GM15510 (cell line): ENCODE data around the gene PPP1R15B.

Source experiments
- POLR2A ChIP-seq: IDR thresholded peaks from 3 replicates; pipeline ENCODE4 v1.6.1; 2011; ENCODE audit warnings: borderline replicate concordance; ENCODE audit not compliant: insufficient read length; ENCODE audit errors: extremely low read depth

The PPP1R15B gene

GRCh38 chr1:204411451-204412204 lies at the start of gene PPP1R15B:
TSS of gene PPP1R15B (minus strand) at chr1:204411817. CDS start at chr1:204411411, 406 bp downstream.
- TF ChIP-seq POLR2A: peak; percentile 88

GRCh38 chr1:204460346-204460745 lies 48.7 kb upstream of the PPP1R15B start:
- no peak for TF ChIP-seq POLR2A

- TF ChIP-seq POLR2A: no peak
Observed at GRCh38 chr1:204459706-204460105, 48.1 kb upstream of the PPP1R15B start.

GRCh38 chr1:204457666-204458065 lies 46.0 kb upstream of the PPP1R15B start:
- no peak for TF ChIP-seq POLR2A

- TF ChIP-seq POLR2A: no peak
Observed at GRCh38 chr1:204456826-204457442, 45.3 kb upstream of the PPP1R15B start.

- no peak for TF ChIP-seq POLR2A
Observed at GRCh38 chr1:204455831-204456145, 44.2 kb upstream of the PPP1R15B start.

GRCh38 chr1:204455063-204455830 lies 43.6 kb upstream of the PPP1R15B start:
- no peak for TF ChIP-seq POLR2A

GRCh38 chr1:204454476-204454875 lies 42.9 kb upstream of the PPP1R15B start:
- no peak for TF ChIP-seq POLR2A

- TF ChIP-seq POLR2A: no peak
Observed at GRCh38 chr1:204453141-204453772, 41.6 kb upstream of the PPP1R15B start.

- TF ChIP-seq POLR2A: no peak
Observed at GRCh38 chr1:204451352-204452124, 39.9 kb upstream of the PPP1R15B start.

GRCh38 chr1:204450461-204451257 lies 39.0 kb upstream of the PPP1R15B start:
- TF ChIP-seq POLR2A: no peak

- TF ChIP-seq POLR2A: no peak
Observed at GRCh38 chr1:204449678-204450280, 38.2 kb upstream of the PPP1R15B start.

- TF ChIP-seq POLR2A: no peak
Observed at GRCh38 chr1:204448991-204449677, 37.5 kb upstream of the PPP1R15B start.
